K562 (cell line): ENCODE results near the gene NDUFB7.
A peak's percentile ranks its signal among the peaks of the same experiment; 100 is the strongest.

Experiments
- CEBPB ChIP-seq: fragments of 450-650 bp; IDR thresholded peaks from 2 replicates; pipeline ENCODE4 v1.6.1; 2016; ENCODE audit warnings: missing genetic modification characterization, missing compliant biosample characterization
- CTCF ChIP-seq, 3 experiments: IDR thresholded peaks in 2 of 3; conservative IDR thresholded peaks in 1 of 3; 2 replicates each; pipeline ENCODE4 v1.5.1; 2011 to 2012; ENCODE audit warnings: low read length in 3 of 3, mild to moderate bottlenecking in 3 of 3, control low read depth in 2 of 3, improper control_type of control experiment in 1 of 3, inconsistent platforms in 1 of 3, low read depth in 1 of 3, mixed read lengths in 1 of 3, moderate library complexity in 1 of 3; ENCODE audit not compliant: insufficient read depth in 2 of 3
- ELF2 ChIP-seq: fragments of 250-450 bp; sonication (Bioruptor Pico); IDR thresholded peaks from 2 replicates; pipeline ENCODE4 v1.5.0; 2021; ENCODE audit warnings: mild to moderate bottlenecking
- EP300 ChIP-seq: IDR thresholded peaks from 2 replicates; pipeline ENCODE4 v1.6.1; 2012; ENCODE audit warnings: low read length, improper control_type of control experiment
- HNRNPK ChIP-seq: fragments of 200-400 bp; formaldehyde crosslinking; IDR thresholded peaks from one replicate; pipeline ENCODE4 v1.6.1; 2018; ENCODE audit warnings: mild to moderate bottlenecking, low read depth, low read length; ENCODE audit not compliant: poor library complexity, severe bottlenecking
- NFE2L1 ChIP-seq: fragments of 450-650 bp; IDR thresholded peaks from 2 replicates; pipeline ENCODE4 v1.6.1; 2016; ENCODE audit warnings: missing genetic modification characterization, low read depth, mild to moderate bottlenecking, missing compliant biosample characterization, moderate library complexity, borderline replicate concordance
- POLR2A ChIP-seq: fragments of 450-650 bp; conservative IDR thresholded peaks from 2 replicates; pipeline ENCODE4 v1.6.1; 2016
- RAD21 ChIP-seq, 2 experiments: fragments of 250-450 bp in 1 of 2; fragments of 450-650 bp in 1 of 2; sonication (Bioruptor Pico) in 1 of 2; formaldehyde crosslinking in 1 of 2; IDR thresholded peaks in 1 of 2; conservative IDR thresholded peaks in 1 of 2; 2 replicates each; pipeline versions ENCODE4 v1.4.0 to v1.8.0; 2020 to 2022; ENCODE audit warnings: mild to moderate bottlenecking in 2 of 2, moderate library complexity in 1 of 2
- ZBTB11 ChIP-seq, 3 experiments: fragments of 200-800 bp in 1 of 3; fragments of 250-450 bp in 1 of 3; fragments of 450-650 bp in 1 of 3; sonication (Bioruptor Pico) in 1 of 3; sonication (Bioruptor generic) in 1 of 3; formaldehyde crosslinking in 1 of 3; IDR thresholded peaks; 2 replicates each; pipeline versions ENCODE4 v1.6.1 to v1.8.0; 2016 to 2022; ENCODE audit warnings: mild to moderate bottlenecking in 2 of 3, missing genetic modification characterization in 2 of 3, missing compliant biosample characterization in 1 of 3, moderate library complexity in 1 of 3
- ZSCAN29 ChIP-seq: fragments of 450-650 bp; IDR thresholded peaks from 2 replicates; pipeline ENCODE4 v1.6.1; 2017
- TF ChIP-seq, protein P1 (sequence below): sonication (generic); formaldehyde crosslinking; IDR thresholded peaks from 2 replicates; pipeline ENCODE4 v1.8.1; 2023; ENCODE audit warnings: mild to moderate bottlenecking, missing genetic modification reagents
- TF ChIP-seq, protein P2 (sequence below): fragments of 250-450 bp; sonication (Bioruptor Pico); IDR thresholded peaks from 2 replicates; pipeline ENCODE4 v1.8.0; 2022; ENCODE audit warnings: moderate library complexity, mild to moderate bottlenecking, inconsistent platforms

GRCh38 chr19:14519245-14519859, 52.5 kb downstream of the NDUFB7 start:
- TF ChIP-seq, protein P1, sequence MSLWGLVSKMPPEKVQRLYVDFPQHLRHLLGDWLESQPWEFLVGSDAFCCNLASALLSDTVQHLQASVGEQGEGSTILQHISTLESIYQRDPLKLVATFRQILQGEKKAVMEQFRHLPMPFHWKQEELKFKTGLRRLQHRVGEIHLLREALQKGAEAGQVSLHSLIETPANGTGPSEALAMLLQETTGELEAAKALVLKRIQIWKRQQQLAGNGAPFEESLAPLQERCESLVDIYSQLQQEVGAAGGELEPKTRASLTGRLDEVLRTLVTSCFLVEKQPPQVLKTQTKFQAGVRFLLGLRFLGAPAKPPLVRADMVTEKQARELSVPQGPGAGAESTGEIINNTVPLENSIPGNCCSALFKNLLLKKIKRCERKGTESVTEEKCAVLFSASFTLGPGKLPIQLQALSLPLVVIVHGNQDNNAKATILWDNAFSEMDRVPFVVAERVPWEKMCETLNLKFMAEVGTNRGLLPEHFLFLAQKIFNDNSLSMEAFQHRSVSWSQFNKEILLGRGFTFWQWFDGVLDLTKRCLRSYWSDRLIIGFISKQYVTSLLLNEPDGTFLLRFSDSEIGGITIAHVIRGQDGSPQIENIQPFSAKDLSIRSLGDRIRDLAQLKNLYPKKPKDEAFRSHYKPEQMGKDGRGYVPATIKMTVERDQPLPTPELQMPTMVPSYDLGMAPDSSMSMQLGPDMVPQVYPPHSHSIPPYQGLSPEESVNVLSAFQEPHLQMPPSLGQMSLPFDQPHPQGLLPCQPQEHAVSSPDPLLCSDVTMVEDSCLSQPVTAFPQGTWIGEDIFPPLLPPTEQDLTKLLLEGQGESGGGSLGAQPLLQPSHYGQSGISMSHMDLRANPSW = no peak
- TF ChIP-seq POLR2A (no peak), HNRNPK (no peak), RAD21 (CRISPR knock-in tag; conservative IDR thresholded peaks at IDR 0.05 in 1 of 2, IDR thresholded peaks at IDR 0.05 in 1 of 2) (no peak), ZSCAN29 (no peak), ELF2 (CRISPR knock-in tag) (0 out of 2 replicates have a peak, but pooled peaks have one; percentile 8), NFE2L1 (tag) (no peak), EP300 (no peak), CEBPB (no peak), CTCF (IDR thresholded peaks at IDR 0.05 in 2 of 3, conservative IDR thresholded peaks at IDR 0.05 in 1 of 3; ENCODE audit: insufficient read depth in 2 of 3, low read depth in 1 of 3, low read length in 3 of 3) (no peak), ZBTB11 (CRISPR knock-in tag; IDR thresholded peaks at IDR 0.05) (peak in 1 of 3 experiments; percentile 35; a peak in 1 of 6 replicates)
- TF ChIP-seq, protein P2, sequence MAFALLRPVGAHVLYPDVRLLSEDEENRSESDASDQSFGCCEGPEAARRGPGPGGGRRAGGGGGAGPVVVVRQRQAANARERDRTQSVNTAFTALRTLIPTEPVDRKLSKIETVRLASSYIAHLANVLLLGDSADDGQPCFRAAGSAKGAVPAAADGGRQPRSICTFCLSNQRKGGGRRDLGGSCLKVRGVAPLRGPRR (CRISPR knock-in tag) = no peak
